NCI-H1105 (cell line): ENCODE results near the gene ARHGEF37.

Experiments used
- DNase-seq: peaks from one replicate; lab custom pipeline; 2025; lab: John Stamatoyannopoulos, UW

The ARHGEF37 gene

GRCh38 chr5:149600932-149601331, 19.6 kb downstream of the ARHGEF37 start:
- DNase-seq, result no peak

GRCh38 chr5:149603210-149603609, 21.9 kb downstream of the ARHGEF37 start:
- no peak for DNase-seq

- no peak for DNase-seq
These were observed 22.6 kb downstream of the ARHGEF37 start for GRCh38 chr5:149603920-149604319.

- DNase-seq, result no peak
These were observed 23.0 kb downstream of the ARHGEF37 start for GRCh38 chr5:149604321-149604720.

- DNase-seq, result no peak
These were observed 24.2 kb downstream of the ARHGEF37 start for GRCh38 chr5:149605354-149605997.

- DNase-seq, result no peak
These were observed 24.9 kb downstream of the ARHGEF37 start for GRCh38 chr5:149605998-149606724.

- DNase-seq, result no peak
These were observed 27.7 kb downstream of the ARHGEF37 start for GRCh38 chr5:149608936-149609545.

GRCh38 chr5:149609640-149610219, 28.4 kb downstream of the ARHGEF37 start:
- no peak for DNase-seq

- DNase-seq, result no peak
These were observed 29.4 kb downstream of the ARHGEF37 start for GRCh38 chr5:149610589-149611255.

GRCh38 chr5:149611326-149611725, 30.0 kb downstream of the ARHGEF37 start:
- DNase-seq, result no peak

- no peak for DNase-seq
These were observed 33.0 kb downstream of the ARHGEF37 start for GRCh38 chr5:149614034-149614907.

GRCh38 chr5:149615976-149616375, 34.7 kb downstream of the ARHGEF37 start:
- no peak for DNase-seq

- no peak for DNase-seq
These were observed 35.5 kb downstream of the ARHGEF37 start for GRCh38 chr5:149616727-149617285.

GRCh38 chr5:149617760-149618306, 36.5 kb downstream of the ARHGEF37 start:
- no peak for DNase-seq

- no peak for DNase-seq
These were observed 37.4 kb downstream of the ARHGEF37 start for GRCh38 chr5:149618581-149619248.

- no peak for DNase-seq
These were observed 40.3 kb downstream of the ARHGEF37 start for GRCh38 chr5:149621415-149622098.

GRCh38 chr5:149622466-149622865, 41.2 kb downstream of the ARHGEF37 start:
- no peak for DNase-seq

- no peak for DNase-seq
These were observed 42.2 kb downstream of the ARHGEF37 start for GRCh38 chr5:149623473-149623872.

- DNase-seq, result no peak
These were observed 45.8 kb downstream of the ARHGEF37 start for GRCh38 chr5:149627070-149627469.

- no peak for DNase-seq
These were observed 46.9 kb downstream of the ARHGEF37 start for GRCh38 chr5:149628221-149628620.
